SU-DHL-6 (cell line): ENCODE data around the gene URGCP.

Source experiments
- H2AFZ ChIP-seq: fragments of 200-600 bp; sonication (generic); 2 replicates; pipeline ENCODE4 v1.6.1; 2014; ENCODE audit warnings: low read depth, mild to moderate bottlenecking, moderate library complexity, mixed read lengths, antibody characterized with exemption, low read length; ENCODE audit not compliant: severe bottlenecking
- H3F3A ChIP-seq: fragments of 200-600 bp; shearing (Covaris generic); 2 replicates; pipeline ENCODE4 v1.6.0; 2016; ENCODE audit warnings: antibody characterized with exemption, mild to moderate bottlenecking; ENCODE audit not compliant: insufficient read depth
- H3K27ac ChIP-seq: fragments of 200-600 bp; sonication (generic); 2 replicates; pipeline ENCODE4 v1.5.1; 2016; ENCODE audit warnings: low read depth, mild to moderate bottlenecking, low read length, moderate library complexity, mixed read lengths
- H3K27me3 ChIP-seq: fragments of 200-600 bp; sonication (generic), shearing (Covaris generic); 2 replicates; pipeline ENCODE4 v1.6.0; 2014; ENCODE audit warnings: mild to moderate bottlenecking, low read length
- H3K36me3 ChIP-seq: fragments of 200-600 bp; sonication (generic); 2 replicates; pipeline ENCODE4 v1.6.1; 2014; ENCODE audit warnings: mild to moderate bottlenecking, low read length, mixed read lengths
- H3K4me2 ChIP-seq: fragments of 300-600, 200-600 bp; shearing (Covaris generic), sonication (generic); 2 replicates; pipeline ENCODE4 v1.6.0; 2014; ENCODE audit warnings: low read length, low read depth, mild to moderate bottlenecking; ENCODE audit not compliant: poor library complexity, severe bottlenecking
- H3K4me3 ChIP-seq: fragments of 200-600 bp; sonication (generic); 2 replicates; pipeline ENCODE4 v1.5.1; 2014; ENCODE audit warnings: antibody characterized with exemption, low read length, mild to moderate bottlenecking, mixed read lengths; ENCODE audit not compliant: insufficient read depth, poor library complexity, severe bottlenecking
- H3K79me2 ChIP-seq: fragments of 200-600 bp; sonication (generic); 2 replicates; pipeline ENCODE4 v1.6.1; 2014; ENCODE audit warnings: mild to moderate bottlenecking, low read length, moderate library complexity; ENCODE audit not compliant: insufficient read depth
- H3K9ac ChIP-seq: fragments of 200-600 bp; sonication (generic); 2 replicates; pipeline ENCODE4 v1.7.0; 2014; ENCODE audit warnings: mild to moderate bottlenecking, low read length
- H3K9me2 ChIP-seq: fragments of 200-600 bp; sonication (generic); replicated peaks from 2 replicates; pipeline ENCODE4 v1.6.1; 2014; ENCODE audit warnings: low read length; ENCODE audit not compliant: insufficient read depth
- H3K9me3 ChIP-seq: fragments of 200-600 bp; sonication (generic); 2 replicates; pipeline ENCODE4 v1.6.1; 2014; ENCODE audit warnings: low read length, mixed read lengths; ENCODE audit not compliant: insufficient read depth
- H4K20me1 ChIP-seq: fragments of 200-600 bp; sonication (generic); 2 replicates; pipeline ENCODE4 v1.6.1; 2014; ENCODE audit warnings: low read depth, mild to moderate bottlenecking, antibody characterized with exemption, low read length, moderate library complexity, mixed read lengths
- EZH2phosphoT487 ChIP-seq: fragments of 200-600 bp; sonication (generic), shearing (Covaris generic); conservative IDR thresholded peaks from 2 replicates; pipeline ENCODE4 v1.6.1; 2018; ENCODE audit warnings: mild to moderate bottlenecking, antibody characterized with exemption, low read length, moderate library complexity, mixed read lengths
- TF ChIP-seq, protein P1 (sequence below): fragments of 200-600 bp; sonication (generic); IDR thresholded peaks from one replicate; pipeline ENCODE4 v1.5.1; 2017; ENCODE audit warnings: antibody characterized with exemption, mild to moderate bottlenecking, low read length, moderate library complexity; ENCODE audit not compliant: insufficient read depth, poor library complexity, severe bottlenecking

URGCP gene

DNA sequence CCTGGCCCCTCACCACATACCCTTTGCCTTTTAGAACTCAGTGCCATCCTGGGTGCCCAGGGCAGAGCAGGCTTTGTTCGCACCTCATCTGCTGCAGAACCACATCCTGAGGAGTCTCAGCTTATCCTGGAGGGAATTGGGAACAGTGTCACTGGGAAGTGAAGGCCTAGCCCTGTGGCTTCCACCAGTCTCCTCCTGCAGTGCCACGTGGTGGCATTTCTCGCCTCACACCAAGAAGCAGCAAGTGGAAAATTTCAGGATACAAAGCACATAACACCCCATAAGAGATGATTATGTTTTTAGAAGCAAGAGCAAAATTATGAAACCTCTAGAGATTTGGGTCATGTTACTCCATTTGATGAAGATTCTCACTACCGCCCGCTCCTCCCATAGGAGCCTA lies 46.7 kb upstream of the URGCP start:
- H3K9ac ChIP-seq: no peak overlapping the region
- TF ChIP-seq EZH2phosphoT487: no peak
- TF ChIP-seq, protein P1, sequence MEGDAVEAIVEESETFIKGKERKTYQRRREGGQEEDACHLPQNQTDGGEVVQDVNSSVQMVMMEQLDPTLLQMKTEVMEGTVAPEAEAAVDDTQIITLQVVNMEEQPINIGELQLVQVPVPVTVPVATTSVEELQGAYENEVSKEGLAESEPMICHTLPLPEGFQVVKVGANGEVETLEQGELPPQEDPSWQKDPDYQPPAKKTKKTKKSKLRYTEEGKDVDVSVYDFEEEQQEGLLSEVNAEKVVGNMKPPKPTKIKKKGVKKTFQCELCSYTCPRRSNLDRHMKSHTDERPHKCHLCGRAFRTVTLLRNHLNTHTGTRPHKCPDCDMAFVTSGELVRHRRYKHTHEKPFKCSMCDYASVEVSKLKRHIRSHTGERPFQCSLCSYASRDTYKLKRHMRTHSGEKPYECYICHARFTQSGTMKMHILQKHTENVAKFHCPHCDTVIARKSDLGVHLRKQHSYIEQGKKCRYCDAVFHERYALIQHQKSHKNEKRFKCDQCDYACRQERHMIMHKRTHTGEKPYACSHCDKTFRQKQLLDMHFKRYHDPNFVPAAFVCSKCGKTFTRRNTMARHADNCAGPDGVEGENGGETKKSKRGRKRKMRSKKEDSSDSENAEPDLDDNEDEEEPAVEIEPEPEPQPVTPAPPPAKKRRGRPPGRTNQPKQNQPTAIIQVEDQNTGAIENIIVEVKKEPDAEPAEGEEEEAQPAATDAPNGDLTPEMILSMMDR: no peak
- H3K27ac ChIP-seq: no peak overlapping the region
- no peaks in the 10 kb centered on the region for H3K9me2 ChIP-seq
- no peak overlapping the region for H3K4me2 ChIP-seq
- H2AFZ ChIP-seq: no peak overlapping the region
- no peaks in the 10 kb centered on the region for H3K9me3 ChIP-seq
- no peaks in the 10 kb centered on the region for H3K36me3 ChIP-seq
- H4K20me1 ChIP-seq: no peaks in the 10 kb centered on the region
- no peak overlapping the region for H3K4me3 ChIP-seq
- no peaks in the 10 kb centered on the region for H3F3A ChIP-seq
- no peaks in the 10 kb centered on the region for H3K79me2 ChIP-seq
- H3K27me3 ChIP-seq: no peaks in the 10 kb centered on the region

DNA sequence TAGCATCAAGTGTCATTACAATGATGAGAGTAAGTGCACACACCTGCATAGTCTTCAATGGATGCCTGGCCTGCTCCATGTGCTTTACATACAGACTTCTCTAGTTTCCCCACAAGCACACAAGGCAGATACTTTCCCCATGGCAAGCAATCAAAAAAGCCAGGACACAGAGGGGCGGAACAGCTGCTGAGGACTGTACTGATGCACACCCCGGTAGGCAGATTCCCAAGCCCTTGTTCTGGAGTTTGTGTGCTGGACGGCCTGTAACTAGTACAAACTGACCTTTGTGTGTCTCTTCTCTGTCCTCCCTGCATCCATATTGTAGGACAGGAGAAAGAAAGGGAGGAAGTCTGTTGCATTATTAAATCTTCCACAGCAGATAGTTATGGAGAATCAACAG lies 45.6 kb upstream of the URGCP start:
- Histone ChIP-seq H3K79me2 (no peaks in the 10 kb centered on the region), H3K4me3 (no peak overlapping the region), H3K4me2 (no peak overlapping the region), H3K27me3 (no peaks in the 10 kb centered on the region), H3K27ac (no peak overlapping the region), H4K20me1 (no peaks in the 10 kb centered on the region), H3K9me3 (no peaks in the 10 kb centered on the region), H3K9ac (no peak overlapping the region), H3K9me2 (no peaks in the 10 kb centered on the region), H3K36me3 (no peaks in the 10 kb centered on the region), H2AFZ (no peak overlapping the region), H3F3A (no peaks in the 10 kb centered on the region)
- no peak for TF ChIP-seq EZH2phosphoT487
- TF ChIP-seq, protein P1: no peak

DNA sequence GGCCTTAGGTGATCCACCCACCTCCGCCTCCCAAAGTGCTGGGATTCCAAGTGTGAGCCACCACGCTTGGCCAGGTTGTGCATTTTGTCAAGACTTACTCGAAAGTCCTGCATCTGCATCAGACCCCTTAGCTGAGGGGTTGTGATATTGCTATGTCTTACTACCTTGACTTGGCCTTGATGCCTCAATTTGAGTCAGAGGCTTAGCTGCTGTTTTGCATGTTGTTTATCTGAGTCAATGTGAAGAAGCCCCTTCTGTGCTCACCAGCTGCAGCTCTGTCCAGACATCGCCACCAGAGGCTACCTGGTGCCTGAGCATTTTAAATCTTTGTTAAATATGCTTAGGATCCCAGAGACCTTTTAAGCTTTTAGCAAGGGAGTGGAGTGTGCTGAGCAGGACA lies 37.9 kb upstream of the URGCP start:
- H3K4me3 ChIP-seq: no peak overlapping the region
- H3K9me3 ChIP-seq: no peaks in the 10 kb centered on the region
- no peaks in the 10 kb centered on the region for H3K9me2 ChIP-seq
- H3K4me2 ChIP-seq: no peak overlapping the region
- no peak overlapping the region for H2AFZ ChIP-seq
- H3K36me3 ChIP-seq: peaks cover 3% of the 10 kb centered on the region; the same call in 1 of the 2 replicates
- no peak for TF ChIP-seq EZH2phosphoT487
- TF ChIP-seq, protein P1: no peak
- H3K79me2 ChIP-seq: no peaks in the 10 kb centered on the region
- H3K27ac ChIP-seq: no peak overlapping the region
- H3K9ac ChIP-seq: no peak overlapping the region
- no peaks in the 10 kb centered on the region for H4K20me1 ChIP-seq
- H3F3A ChIP-seq: no peaks in the 10 kb centered on the region
- H3K27me3 ChIP-seq: no peaks in the 10 kb centered on the region
